Measurements from ENCODE around the gene MYCBP2.

- TF ChIP-seq CTCF (IDR thresholded peaks at IDR 0.05) (no peak), POLR2A (IDR thresholded peaks at IDR 0.05) (no peak)
These were observed 32.3 kb upstream of the MYCBP2 start for GRCh38 chr13:77359171-77359570.
